ENCODE results near the gene GABRB2.

Gene GABRB2

DNA sequence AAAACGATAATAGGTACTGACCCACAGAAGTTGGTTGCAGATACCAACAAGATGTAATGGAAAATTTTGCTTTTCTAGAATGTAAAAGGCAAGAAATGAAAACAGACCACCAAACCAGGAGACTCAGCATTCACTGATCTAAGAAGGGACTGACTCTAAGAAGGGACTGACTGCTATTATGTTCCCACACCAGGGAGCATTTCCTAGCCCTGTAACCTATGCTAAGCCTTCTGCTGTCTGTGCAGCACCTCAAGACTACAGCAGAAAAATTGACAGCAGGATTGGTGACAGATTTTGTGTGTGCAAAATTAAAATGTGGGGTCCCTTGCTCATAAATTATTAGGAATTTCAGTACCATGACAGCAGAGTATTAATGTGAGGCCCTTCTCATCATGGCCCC lies 154.8 kb downstream of the GABRB2 start:
- no peak overlapping the region for H3K4me3 ChIP-seq (ENCODE audit: low read depth, low read length)

DNA sequence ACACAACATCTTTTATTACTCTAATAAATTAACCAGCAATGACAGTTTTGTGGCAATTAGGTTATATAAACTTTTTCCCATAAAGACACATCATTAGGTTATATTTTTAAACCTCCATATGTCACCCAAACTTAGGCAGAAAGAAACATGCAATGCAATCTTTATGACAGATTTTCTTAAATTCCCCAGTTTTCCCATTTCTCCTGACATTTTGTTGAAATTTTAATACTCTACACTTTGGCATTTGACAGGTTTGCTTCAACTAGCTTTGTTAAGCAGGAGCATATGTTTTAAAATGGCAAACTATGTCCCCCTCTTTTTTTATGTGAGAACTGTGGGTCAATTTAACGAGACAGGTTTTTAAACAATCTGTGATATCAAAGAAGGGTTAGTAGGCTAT lies 155.5 kb downstream of the GABRB2 start:
- H3K4me3 ChIP-seq (ENCODE audit: low read depth, low read length) = no peak overlapping the region

GRCh38 chr5:161387121-161387520 lies 159.4 kb downstream of the GABRB2 start:
- no peak overlapping the region for H3K4me3 ChIP-seq (ENCODE audit: low read depth, low read length)

DNA sequence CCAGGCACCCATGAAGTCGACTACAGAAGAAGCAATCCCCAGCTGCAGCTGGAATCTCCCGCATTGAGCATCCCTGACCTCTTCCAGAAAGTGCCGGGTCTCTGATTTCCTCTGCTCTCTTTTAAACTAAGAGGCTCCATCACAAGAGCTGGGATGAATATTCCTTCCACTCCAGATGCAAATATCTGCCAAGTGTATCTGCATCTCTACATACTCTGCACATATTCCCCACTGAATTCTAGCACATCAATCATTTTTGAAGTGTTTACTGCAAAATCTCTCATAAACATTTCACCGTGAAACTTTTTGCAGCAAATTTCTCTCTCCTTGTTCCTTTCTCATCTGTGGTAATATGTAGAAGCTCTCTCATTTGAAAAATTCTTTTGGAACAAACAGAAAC lies 161.5 kb downstream of the GABRB2 start:
- no peak overlapping the region for H3K4me3 ChIP-seq (ENCODE audit: low read depth, low read length)

- no peak overlapping the region for H3K4me3 ChIP-seq (ENCODE audit: low read depth, low read length)
Observed at GRCh38 chr5:161382685-161383084, 163.8 kb downstream of the GABRB2 start.

- H3K4me3 ChIP-seq (ENCODE audit: low read depth, low read length) = no peak overlapping the region
Observed at GRCh38 chr5:161380486-161380885, 166.0 kb downstream of the GABRB2 start.

GRCh38 chr5:161378701-161379100 lies 167.8 kb downstream of the GABRB2 start:
- no peak overlapping the region for H3K4me3 ChIP-seq (ENCODE audit: low read depth, low read length)

DNA sequence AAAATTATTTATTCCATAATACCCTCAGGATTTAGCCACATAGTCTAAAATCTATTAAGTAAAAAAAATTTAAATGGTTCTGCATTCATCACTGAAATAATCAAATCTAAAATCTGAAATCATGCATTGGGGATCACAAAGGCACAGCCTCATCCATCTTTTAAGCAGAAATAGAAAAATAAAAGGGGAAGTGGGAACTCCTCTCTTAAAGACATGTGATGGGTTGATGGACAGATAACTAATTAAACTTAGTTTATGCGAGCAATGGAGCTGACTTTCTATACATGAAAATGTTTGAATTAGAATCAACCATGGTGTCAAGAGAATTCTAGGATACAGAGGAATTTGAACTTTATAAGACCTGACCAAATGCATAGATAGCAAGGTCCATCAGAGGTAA lies 170.5 kb downstream of the GABRB2 start:
- no peak overlapping the region for H3K4me3 ChIP-seq (ENCODE audit: low read depth, low read length)

GRCh38 chr5:161373345-161373707 lies 173.2 kb downstream of the GABRB2 start:
- no peak overlapping the region for H3K4me3 ChIP-seq (ENCODE audit: low read depth, low read length)

GRCh38 chr5:161372682-161373344 lies 173.7 kb downstream of the GABRB2 start:
- H3K4me3 ChIP-seq (ENCODE audit: low read depth, low read length) = no peak overlapping the region

DNA sequence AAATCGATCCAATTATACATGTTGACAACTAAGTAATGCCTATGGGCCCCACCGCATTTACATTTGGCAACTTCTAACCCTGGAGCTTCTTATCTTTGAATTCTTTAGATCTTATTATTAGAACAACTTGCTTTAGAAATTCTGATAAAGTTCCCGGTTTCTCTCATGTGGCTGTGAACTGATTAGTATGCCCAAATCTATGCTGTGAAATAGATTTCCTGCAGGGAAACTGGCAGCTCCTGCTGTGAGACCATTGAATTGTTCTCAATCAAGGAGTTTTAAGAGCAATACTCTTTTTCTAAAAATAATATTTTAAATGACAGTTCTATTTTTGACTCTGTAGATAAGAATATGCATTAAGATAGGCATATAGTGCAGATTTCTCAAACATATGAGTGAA lies 177.5 kb downstream of the GABRB2 start:
- no peak overlapping the region for H3K4me3 ChIP-seq (ENCODE audit: low read depth, low read length)

DNA sequence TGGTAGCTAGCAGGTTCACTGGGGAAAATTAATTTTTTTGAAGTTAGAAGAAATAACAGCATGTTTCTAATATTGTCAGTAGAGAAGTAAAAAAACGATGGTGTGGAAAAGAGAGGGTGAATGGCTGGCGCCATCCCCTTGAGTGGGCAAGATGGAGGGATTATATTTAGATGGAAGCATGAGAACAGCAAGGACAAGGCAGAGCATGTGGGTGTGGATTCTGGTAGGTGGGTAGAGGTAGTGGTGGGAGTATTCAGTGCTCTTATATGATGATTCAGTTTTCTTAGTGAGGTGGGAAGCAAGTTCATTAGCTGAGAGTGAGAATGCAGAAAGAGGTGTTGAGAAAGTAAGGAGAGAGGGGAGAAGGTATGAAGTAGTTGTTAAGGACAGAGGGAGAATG lies 188.1 kb downstream of the GABRB2 start:
- no peak overlapping the region for H3K4me3 ChIP-seq (ENCODE audit: low read depth, low read length)

DNA sequence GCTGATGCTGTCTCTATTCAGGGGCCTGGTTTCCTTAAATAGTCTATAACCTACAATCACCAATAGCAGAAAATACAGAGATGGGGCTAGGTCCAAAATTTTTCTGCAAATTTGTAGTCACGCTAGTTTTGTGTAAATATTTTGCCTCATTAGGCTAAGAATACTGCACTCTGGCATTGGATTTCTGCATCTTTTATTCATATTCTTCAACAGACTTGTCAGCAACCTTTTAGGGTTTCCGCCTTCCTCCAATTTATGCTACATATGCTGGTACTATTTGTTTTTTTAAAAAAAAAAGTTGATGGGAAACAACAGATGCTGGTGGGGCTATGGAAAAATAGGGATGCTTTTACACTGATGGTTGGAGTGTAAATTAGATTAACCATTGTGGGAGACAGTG lies 202.3 kb downstream of the GABRB2 start:
- H3K4me3 ChIP-seq (ENCODE audit: low read depth, low read length) = no peak overlapping the region

DNA sequence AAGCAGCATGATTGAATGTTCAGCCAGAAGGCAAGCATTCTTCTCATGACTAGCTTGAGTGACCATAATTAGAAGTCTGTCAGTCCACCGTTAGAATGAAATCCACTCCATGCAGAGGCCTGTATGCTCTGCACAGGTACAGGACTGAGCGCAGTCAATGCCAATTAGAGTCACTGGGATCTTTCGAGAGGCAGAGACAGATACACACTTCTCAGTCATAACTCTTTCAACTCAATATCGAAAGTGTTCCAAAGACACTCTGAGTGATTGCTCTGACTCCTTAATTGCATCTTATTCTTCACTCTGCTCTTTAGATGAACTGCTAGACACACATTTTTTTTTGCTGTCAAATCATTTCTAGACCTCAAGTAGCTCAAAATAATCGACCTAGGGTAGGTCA lies 203.6 kb downstream of the GABRB2 start:
- H3K4me3 ChIP-seq (ENCODE audit: low read depth, low read length) = no peak overlapping the region

DNA sequence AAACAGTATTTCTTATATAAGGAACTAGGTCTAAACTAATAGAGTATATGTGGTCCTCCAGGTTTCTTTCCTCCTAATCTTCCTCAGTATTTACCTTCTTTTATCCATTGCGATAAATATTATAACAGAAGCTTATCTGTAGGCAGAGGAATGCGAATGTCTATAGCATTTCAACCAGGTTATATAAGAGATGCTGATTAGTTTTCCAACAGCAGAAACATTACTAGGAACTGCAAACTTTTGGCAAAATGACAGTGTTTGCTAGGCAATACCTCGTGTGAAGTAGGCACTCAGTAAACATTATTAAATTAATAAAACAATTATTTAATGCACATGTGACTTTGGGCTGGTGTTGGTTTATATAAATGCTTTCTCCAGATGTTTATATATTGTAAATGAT lies 206.5 kb downstream of the GABRB2 start:
- no peak overlapping the region for H3K4me3 ChIP-seq (ENCODE audit: low read depth, low read length)

DNA sequence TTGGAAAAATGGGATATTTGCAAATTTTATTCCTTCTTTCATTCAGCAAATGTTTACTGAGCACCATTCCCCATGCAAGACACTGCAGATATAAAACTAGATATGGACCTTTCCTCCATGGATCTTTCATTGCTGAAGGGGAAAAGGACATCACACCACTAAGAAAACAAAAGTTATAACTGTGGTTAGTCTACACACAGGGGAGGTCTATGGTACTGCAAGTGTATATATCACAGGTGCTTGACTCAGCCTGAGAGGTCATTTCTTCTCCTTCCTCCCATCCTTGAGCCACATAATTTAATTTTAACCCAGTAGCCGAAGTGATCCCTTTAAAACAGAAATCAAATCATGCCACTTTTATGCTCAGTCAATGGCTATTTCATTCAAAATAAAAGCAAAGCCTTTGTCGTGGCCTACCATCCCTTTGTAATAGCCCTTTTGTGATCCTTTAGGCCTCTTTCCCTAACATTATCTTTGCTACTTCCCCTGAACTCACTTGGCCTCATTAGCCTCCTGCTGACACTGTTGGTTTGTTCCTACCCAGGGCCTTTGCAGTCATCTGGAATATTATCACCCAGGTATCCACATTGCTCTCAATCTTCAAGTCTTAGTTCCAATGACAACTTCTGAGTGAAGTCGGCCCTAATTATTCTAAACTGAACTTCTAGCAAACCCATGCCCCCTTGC lies 213.2 kb downstream of the GABRB2 start:
- H3K4me3 ChIP-seq (ENCODE audit: low read depth, low read length) = no peak overlapping the region

GRCh38 chr5:161332343-161332742 lies 214.2 kb downstream of the GABRB2 start:
- no peak overlapping the region for H3K4me3 ChIP-seq (ENCODE audit: low read depth, low read length)

DNA sequence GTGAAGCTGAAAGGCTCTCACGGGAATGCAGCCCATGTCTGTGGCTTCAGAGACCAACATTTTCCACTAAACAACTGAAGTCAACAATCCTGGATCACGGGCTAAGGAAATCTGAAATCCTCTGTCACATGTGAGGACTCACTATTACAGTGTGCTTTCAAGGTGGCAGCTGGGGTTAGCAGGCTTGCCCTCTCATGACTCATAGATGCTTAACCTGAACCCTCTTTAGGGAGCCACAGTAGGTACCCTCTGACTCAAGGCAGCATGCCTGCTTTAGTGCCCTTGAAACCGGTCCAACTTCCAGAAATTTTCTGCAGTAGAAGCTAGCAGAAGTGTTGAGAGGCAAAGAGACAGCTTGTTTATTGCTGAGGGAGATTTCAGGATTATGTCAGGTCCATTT lies 232.5 kb downstream of the GABRB2 start:
- H3K4me3 ChIP-seq (ENCODE audit: low read depth, low read length) = no peak overlapping the region

DNA sequence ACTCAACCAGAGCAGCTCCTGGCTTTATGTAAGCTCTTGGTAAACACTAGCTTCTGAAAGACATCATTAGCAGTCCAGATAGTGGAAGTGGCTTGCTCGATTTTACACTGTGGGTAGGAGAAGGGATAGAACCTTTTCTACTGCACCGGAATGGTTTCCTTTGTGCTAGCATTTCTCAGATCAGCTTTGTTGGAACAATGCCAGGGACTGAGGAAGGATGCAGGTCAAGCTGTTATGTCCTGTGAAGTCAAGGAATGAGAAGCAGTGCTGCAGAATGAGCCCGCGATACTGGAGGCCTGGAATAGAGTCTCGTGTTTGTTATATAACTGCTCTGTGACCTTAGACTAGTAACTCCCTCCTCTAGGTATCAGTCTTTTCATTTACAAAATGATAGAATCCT lies 233.6 kb downstream of the GABRB2 start:
- H3K4me3 ChIP-seq (ENCODE audit: low read depth, low read length) = no peak overlapping the region

DNA sequence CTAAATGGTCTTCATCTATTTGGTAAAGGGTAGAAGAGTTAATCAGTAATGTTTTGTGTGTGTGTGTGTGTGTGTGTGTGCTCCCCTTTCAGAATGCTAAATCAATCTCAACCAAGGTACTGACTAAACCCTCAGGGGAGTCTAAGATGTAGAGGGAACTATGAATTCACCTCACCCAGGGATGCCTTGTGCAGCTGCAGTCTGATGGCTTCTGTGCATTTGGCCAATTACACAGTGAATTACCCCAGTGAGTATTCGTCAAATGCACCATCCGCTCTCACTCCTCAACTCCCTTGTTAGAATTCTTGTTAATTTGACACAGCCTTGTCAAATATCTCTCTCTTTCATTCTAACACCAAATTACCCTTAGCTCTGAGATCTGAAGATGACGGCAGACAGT lies 234.6 kb downstream of the GABRB2 start:
- no peak overlapping the region for H3K4me3 ChIP-seq (ENCODE audit: low read depth, low read length)

GRCh38 chr5:161311146-161311708 lies 235.3 kb downstream of the GABRB2 start:
- H3K4me3 ChIP-seq (ENCODE audit: low read depth, low read length) = no peak overlapping the region

GRCh38 chr5:161306351-161306995 lies 240.1 kb downstream of the GABRB2 start:
- H3K4me3 ChIP-seq (ENCODE audit: low read depth, low read length) = no peak overlapping the region

All from iPS-11a (cell line).